HEK293 (cell line): Measurements from ENCODE around the gene FASN.

ENCODE experiments used
- CTCF ChIA-PET: fragments of 350-600 bp; formaldehyde crosslinking; extraction: SDS; loops from one replicate; lab custom pipeline; 2021; ENCODE audit warnings: antibody characterized with exemption; lab: Yijun Ruan, JAX
- POLR2A ChIA-PET: fragments of 300-600 bp; formaldehyde crosslinking; extraction: SDS; loops from one replicate; lab custom pipeline; 2020; ENCODE audit warnings: antibody characterized with exemption, inconsistent platforms; lab: Yijun Ruan, JAX
- H3K27ac ChIP-seq: fragments of 200-500 bp; sonication (Bioruptor generic); 2 replicates; pipeline ENCODE4 v1.5.1; 2014; ENCODE audit warnings: low read depth, low read length, control low read depth, inconsistent platforms; ENCODE audit errors: extremely low read depth
- H3K36me3 ChIP-seq, 2 experiments: fragments of 200-500 bp in 1 of 2; sonication (Bioruptor generic) in 1 of 2; 1 replicate in 1 of 2; 2 replicates in 1 of 2; pipeline ENCODE4 v1.5.1; 2014 to 2017; ENCODE audit warnings: inconsistent platforms in 2 of 2, low read length in 2 of 2; ENCODE audit not compliant: control insufficient read depth in 2 of 2, insufficient read depth in 1 of 2
- H3K4me1 ChIP-seq: fragments of 200-500 bp; sonication (Bioruptor generic); 2 replicates; pipeline ENCODE4 v1.5.1; 2014; ENCODE audit warnings: mild to moderate bottlenecking, low read length, inconsistent platforms; ENCODE audit not compliant: control insufficient read depth, insufficient read depth
- H3K4me3 ChIP-seq: 2 replicates; pipeline ENCODE4 v1.5.1; 2011; ENCODE audit warnings: low read depth, mild to moderate bottlenecking, control low read depth, low read length, moderate library complexity
- H3K9me3 ChIP-seq: fragments of 200-500 bp; sonication (Bioruptor generic); 2 replicates; pipeline ENCODE4 v1.5.1; 2014; ENCODE audit warnings: low read depth, low read length, inconsistent platforms; ENCODE audit not compliant: control insufficient read depth, insufficient read depth
- GFI1B ChIP-seq: fragments of 450-650 bp; formaldehyde crosslinking; IDR thresholded peaks from 2 replicates; pipeline ENCODE4 v1.5.1; 2016; ENCODE audit warnings: missing biosample characterization, missing genetic modification characterization
- GLIS2 ChIP-seq: fragments of 450-650 bp; formaldehyde crosslinking; IDR thresholded peaks from 2 replicates; pipeline ENCODE4 v1.5.1; 2016; ENCODE audit warnings: missing biosample characterization, missing genetic modification characterization
- KLF9 ChIP-seq: fragments of 450-650 bp; formaldehyde crosslinking; IDR thresholded peaks from 2 replicates; pipeline ENCODE4 v1.5.1; 2016; ENCODE audit warnings: missing biosample characterization, missing genetic modification characterization, low read depth
- PATZ1 ChIP-seq: fragments of 450-650 bp; formaldehyde crosslinking; IDR thresholded peaks from 2 replicates; pipeline ENCODE4 v1.5.1; 2016; ENCODE audit warnings: missing biosample characterization, missing genetic modification characterization
- PRDM6 ChIP-seq: fragments of 450-650 bp; formaldehyde crosslinking; IDR thresholded peaks from 2 replicates; pipeline ENCODE4 v1.5.1; 2017; ENCODE audit warnings: missing biosample characterization, missing genetic modification characterization
- REPIN1 ChIP-seq: fragments of 450-650 bp; formaldehyde crosslinking; IDR thresholded peaks from 2 replicates; pipeline ENCODE4 v1.5.1; 2017; ENCODE audit warnings: missing biosample characterization, missing genetic modification characterization, low read depth
- SP3 ChIP-seq: fragments of 450-650 bp; formaldehyde crosslinking; IDR thresholded peaks from 2 replicates; pipeline ENCODE4 v1.5.1; 2016; ENCODE audit warnings: missing biosample characterization, missing genetic modification characterization
- TRIM28 ChIP-seq: IDR thresholded peaks from 2 replicates; pipeline ENCODE4 v1.6.1; 2011; ENCODE audit warnings: low read length, control low read depth, borderline replicate concordance
- ZFP41 ChIP-seq: fragments of 450-650 bp; formaldehyde crosslinking; IDR thresholded peaks from 2 replicates; pipeline ENCODE4 v1.5.1; 2016; ENCODE audit warnings: missing biosample characterization, missing genetic modification characterization, borderline replicate concordance
- ZFP69B ChIP-seq: fragments of 450-650 bp; formaldehyde crosslinking; IDR thresholded peaks from 2 replicates; pipeline ENCODE4 v1.5.1; 2016; ENCODE audit warnings: missing biosample characterization, missing genetic modification characterization
- ZNF169 ChIP-seq: fragments of 450-650 bp; formaldehyde crosslinking; IDR thresholded peaks from 2 replicates; pipeline ENCODE4 v1.5.1; 2016; ENCODE audit warnings: missing biosample characterization, missing genetic modification characterization
- ZNF221 ChIP-seq: fragments of 450-650 bp; formaldehyde crosslinking; IDR thresholded peaks from 2 replicates; pipeline ENCODE4 v1.5.1; 2017; ENCODE audit warnings: missing biosample characterization, missing genetic modification characterization, borderline replicate concordance
- ZNF239 ChIP-seq: fragments of 450-650 bp; formaldehyde crosslinking; IDR thresholded peaks from 2 replicates; pipeline ENCODE4 v1.5.1; 2016; ENCODE audit warnings: missing biosample characterization, missing genetic modification characterization
- ZNF311 ChIP-seq: fragments of 450-650 bp; formaldehyde crosslinking; IDR thresholded peaks from 2 replicates; pipeline ENCODE4 v1.5.1; 2017; ENCODE audit warnings: missing biosample characterization, missing genetic modification characterization, borderline replicate concordance
- ZNF514 ChIP-seq: fragments of 450-650 bp; formaldehyde crosslinking; IDR thresholded peaks from 2 replicates; pipeline ENCODE4 v1.5.1; 2016; ENCODE audit warnings: missing biosample characterization, missing genetic modification characterization
- ZNF529 ChIP-seq: fragments of 450-650 bp; formaldehyde crosslinking; IDR thresholded peaks from 2 replicates; pipeline ENCODE4 v1.5.1; 2017; ENCODE audit warnings: missing genetic modification characterization, missing biosample characterization; ENCODE audit not compliant: insufficient replicate concordance
- ZNF571 ChIP-seq: fragments of 450-650 bp; formaldehyde crosslinking; IDR thresholded peaks from 2 replicates; pipeline ENCODE4 v1.5.0; 2017; ENCODE audit warnings: missing biosample characterization, missing genetic modification characterization
- ZNF701 ChIP-seq: fragments of 450-650 bp; formaldehyde crosslinking; IDR thresholded peaks from 2 replicates; pipeline ENCODE4 v1.5.1; 2016; ENCODE audit warnings: missing biosample characterization, missing genetic modification characterization
- TF ChIP-seq, protein P1 (sequence below): fragments of 450-650 bp; formaldehyde crosslinking; IDR thresholded peaks from 2 replicates; pipeline ENCODE4 v1.5.1; 2016; ENCODE audit warnings: missing biosample characterization, missing genetic modification characterization
- TF ChIP-seq, protein P2 (sequence below): fragments of 450-650 bp; formaldehyde crosslinking; IDR thresholded peaks from 2 replicates; pipeline ENCODE4 v1.5.1; 2016; ENCODE audit warnings: missing biosample characterization, missing genetic modification characterization
- TF ChIP-seq, protein P3 (sequence below): fragments of 450-650 bp; formaldehyde crosslinking; IDR thresholded peaks from 2 replicates; pipeline ENCODE4 v1.5.1; 2016; ENCODE audit warnings: missing biosample characterization, missing genetic modification characterization

FASN gene

DNA sequence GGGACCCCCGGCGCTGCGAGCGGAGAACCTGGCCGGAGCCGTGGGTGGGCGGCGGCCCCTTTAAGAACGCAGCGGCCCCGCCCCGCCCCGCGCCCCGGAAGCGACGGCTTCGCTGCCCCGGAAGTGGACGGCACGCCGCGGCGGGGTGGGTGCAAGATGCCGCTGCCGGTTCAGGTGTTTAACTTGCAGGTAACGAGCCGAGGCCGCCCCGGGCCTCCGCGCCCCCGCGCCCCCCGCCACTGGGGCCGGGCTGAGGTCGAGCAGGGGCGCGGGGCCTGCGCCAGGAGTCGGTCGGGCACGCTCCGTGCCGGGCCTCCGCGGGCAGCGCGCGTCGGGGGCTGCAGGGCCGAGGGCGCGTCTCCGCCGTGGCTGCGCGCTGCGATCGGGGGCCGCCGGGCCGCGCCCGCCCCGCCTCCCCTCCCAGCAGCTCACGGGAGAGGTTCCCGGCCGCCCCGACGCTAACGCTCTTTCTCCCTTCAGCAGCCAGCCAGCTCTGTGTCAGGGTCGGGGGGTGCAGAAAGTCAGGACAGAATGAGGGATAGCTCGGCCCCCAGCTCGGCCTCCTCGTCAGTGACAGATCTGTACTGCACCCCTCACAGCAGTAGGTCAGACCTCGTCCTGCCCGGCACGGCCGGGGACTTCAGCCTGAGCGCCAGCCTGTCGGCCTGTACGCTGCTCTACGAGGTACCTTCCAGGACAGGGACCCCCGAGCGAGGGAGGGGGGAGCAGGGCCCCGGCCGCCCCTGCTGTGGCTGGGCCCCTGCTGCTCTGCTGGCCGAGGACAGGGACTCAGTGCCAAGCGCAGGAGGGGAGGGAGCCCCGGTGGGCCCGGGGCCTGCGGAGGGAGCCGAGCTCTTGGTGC, 46.0 kb downstream of the FASN start, which contains the start of the genes GPS1 and RFNG (continued):
- TF ChIP-seq ZNF239 (tag by site-specific recombination) (no peak), ZNF514 (tag by site-specific recombination) (no peak)

DNA sequence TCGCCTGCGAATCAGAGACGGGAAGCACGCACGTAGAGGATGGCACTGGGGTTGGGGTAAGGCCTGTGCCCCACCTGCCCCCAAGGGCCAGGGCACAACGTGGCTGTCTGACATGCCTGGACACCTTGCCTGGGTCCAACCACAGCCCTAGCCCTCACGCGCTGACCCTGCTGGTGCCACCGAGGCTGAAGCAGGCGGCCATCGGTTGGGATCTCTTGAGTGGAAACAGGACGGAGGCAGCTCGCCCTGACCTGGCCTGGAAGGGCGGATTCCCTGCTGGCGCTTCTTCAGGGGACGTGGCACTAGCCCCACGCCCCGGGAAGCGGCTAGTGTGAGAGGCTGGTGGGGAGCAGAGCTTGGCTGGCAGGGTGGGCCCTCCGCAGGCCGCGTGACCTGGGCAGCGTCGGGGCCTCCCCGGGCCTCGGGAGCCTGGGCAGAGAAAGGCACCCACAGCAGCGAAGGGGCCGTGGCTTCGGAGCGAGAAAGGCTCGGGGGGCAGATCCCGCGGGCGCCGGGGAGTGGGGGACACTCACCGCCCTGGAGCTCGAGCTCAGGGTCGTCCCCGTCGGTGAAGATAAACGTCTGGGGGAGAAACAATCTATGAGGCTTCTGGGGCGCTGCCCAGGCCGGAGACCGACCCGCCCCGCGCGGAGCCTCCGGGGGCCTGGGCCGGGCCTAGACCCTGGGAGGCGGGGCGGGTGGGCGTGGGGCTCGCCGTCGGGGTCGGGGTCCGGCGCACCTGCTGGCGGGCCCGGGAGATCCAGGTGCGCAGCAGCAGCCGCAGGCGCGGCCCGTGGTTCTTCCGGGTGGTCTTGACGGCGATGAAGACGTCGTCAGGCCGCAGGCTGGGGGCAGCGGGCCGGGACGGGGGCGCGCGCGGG, 47.0 kb downstream of the FASN start:
- CTCF ChIA-PET, result interaction anchor here (0.6 to 1.3 kb wide), 3 partner anchors 13 to 61 kb away, joined by 3 to 6 read pairs (median 5); partner anchors contain the start of gene DCXR
- H3K4me3 ChIP-seq, result peak overlapping the region; percentile 83
- no peaks in the 10 kb centered on the region for H3K9me3 ChIP-seq
- peak overlapping the region; percentile 68 for H3K27ac ChIP-seq
- H3K36me3 ChIP-seq, result peaks cover 0 to 78% of the 10 kb centered on the region in 2 experiments; a peak in 2 of 3 replicates
- H3K4me1 ChIP-seq, result peaks cover 7% of the 10 kb centered on the region
- POLR2A ChIA-PET, result interaction anchor here (1.3 to 14.2 kb wide), 4 partner anchors 9 to 19 kb away, joined by 4 to 96 read pairs (median 30); partner anchors contain the start of genes DCXR and RAC3
- TF ChIP-seq, protein P1, sequence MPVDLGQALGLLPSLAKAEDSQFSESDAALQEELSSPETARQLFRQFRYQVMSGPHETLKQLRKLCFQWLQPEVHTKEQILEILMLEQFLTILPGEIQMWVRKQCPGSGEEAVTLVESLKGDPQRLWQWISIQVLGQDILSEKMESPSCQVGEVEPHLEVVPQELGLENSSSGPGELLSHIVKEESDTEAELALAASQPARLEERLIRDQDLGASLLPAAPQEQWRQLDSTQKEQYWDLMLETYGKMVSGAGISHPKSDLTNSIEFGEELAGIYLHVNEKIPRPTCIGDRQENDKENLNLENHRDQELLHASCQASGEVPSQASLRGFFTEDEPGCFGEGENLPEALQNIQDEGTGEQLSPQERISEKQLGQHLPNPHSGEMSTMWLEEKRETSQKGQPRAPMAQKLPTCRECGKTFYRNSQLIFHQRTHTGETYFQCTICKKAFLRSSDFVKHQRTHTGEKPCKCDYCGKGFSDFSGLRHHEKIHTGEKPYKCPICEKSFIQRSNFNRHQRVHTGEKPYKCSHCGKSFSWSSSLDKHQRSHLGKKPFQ (tag by site-specific recombination), result no peak
- TF ChIP-seq PRDM6 (tag by site-specific recombination), result no peak
- TF ChIP-seq KLF9 (tag by site-specific recombination), result peak; percentile 50; the same call in 1 of the 2 replicates
- TF ChIP-seq ZNF571 (tag by site-specific recombination), result no peak
- no peak for TF ChIP-seq ZNF701 (tag by site-specific recombination)
- TF ChIP-seq, protein P2, sequence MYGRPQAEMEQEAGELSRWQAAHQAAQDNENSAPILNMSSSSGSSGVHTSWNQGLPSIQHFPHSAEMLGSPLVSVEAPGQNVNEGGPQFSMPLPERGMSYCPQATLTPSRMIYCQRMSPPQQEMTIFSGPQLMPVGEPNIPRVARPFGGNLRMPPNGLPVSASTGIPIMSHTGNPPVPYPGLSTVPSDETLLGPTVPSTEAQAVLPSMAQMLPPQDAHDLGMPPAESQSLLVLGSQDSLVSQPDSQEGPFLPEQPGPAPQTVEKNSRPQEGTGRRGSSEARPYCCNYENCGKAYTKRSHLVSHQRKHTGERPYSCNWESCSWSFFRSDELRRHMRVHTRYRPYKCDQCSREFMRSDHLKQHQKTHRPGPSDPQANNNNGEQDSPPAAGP (tag by site-specific recombination), result no peak
- no peak for TF ChIP-seq ZNF529 (tag by site-specific recombination)
- TF ChIP-seq PATZ1 (tag by site-specific recombination), result 0 out of 2 replicates have a peak, but pooled peaks have one; percentile 19
- TF ChIP-seq REPIN1, result no peak
- peak; percentile 19; the same call in 1 of the 2 replicates for TF ChIP-seq SP3
- no peak for TF ChIP-seq TRIM28
- TF ChIP-seq ZFP69B (tag by site-specific recombination), result peak; percentile 33; the same call in 1 of the 2 replicates
- no peak for TF ChIP-seq ZNF221 (tag by site-specific recombination)
- TF ChIP-seq GLIS2 (tag by site-specific recombination), result 0 out of 2 replicates have a peak, but pooled peaks have one; percentile 34
- TF ChIP-seq ZFP41 (tag by site-specific recombination), result no peak
- no peak for TF ChIP-seq GFI1B (tag by site-specific recombination)
- TF ChIP-seq, protein P3, sequence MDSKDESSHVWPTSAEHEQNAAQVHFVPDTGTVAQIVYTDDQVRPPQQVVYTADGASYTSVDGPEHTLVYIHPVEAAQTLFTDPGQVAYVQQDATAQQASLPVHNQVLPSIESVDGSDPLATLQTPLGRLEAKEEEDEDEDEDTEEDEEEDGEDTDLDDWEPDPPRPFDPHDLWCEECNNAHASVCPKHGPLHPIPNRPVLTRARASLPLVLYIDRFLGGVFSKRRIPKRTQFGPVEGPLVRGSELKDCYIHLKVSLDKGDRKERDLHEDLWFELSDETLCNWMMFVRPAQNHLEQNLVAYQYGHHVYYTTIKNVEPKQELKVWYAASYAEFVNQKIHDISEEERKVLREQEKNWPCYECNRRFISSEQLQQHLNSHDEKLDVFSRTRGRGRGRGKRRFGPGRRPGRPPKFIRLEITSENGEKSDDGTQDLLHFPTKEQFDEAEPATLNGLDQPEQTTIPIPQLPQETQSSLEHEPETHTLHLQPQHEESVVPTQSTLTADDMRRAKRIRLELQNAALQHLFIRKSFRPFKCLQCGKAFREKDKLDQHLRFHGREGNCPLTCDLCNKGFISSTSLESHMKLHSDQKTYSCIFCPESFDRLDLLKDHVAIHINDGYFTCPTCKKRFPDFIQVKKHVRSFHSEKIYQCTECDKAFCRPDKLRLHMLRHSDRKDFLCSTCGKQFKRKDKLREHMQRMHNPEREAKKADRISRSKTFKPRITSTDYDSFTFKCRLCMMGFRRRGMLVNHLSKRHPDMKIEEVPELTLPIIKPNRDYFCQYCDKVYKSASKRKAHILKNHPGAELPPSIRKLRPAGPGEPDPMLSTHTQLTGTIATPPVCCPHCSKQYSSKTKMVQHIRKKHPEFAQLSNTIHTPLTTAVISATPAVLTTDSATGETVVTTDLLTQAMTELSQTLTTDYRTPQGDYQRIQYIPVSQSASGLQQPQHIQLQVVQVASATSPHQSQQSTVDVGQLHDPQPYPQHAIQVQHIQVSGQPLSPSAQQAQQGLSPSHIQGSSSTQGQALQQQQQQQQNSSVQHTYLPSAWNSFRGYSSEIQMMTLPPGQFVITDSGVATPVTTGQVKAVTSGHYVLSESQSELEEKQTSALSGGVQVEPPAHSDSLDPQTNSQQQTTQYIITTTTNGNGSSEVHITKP (tag by site-specific recombination), result no peak
- no peak for TF ChIP-seq ZNF311
- no peak for TF ChIP-seq ZNF169
